ENCODE results near the gene FRMD8. TPM values are rescaled to one million over a fixed set of nuclear protein-coding genes. Genes with fewer than 3 reads are reported as not detected.
A peak's percentile ranks its signal among the peaks of the same experiment; 100 is the strongest.

Gene FRMD8
- total and polyA plus RNA-seq, 2 donors (not counting 3 experiments of a cell fraction or from before 2014, with no cell fraction given), result 36.4 to 53.9 TPM

GRCh38 chr11:65355776-65356393, 30.6 kb upstream of the FRMD8 start:
- CTCF ChIA-PET, result interaction anchor here (1.1 to 5.0 kb wide), 6 partner anchors 11 to 154 kb away, joined by 3 to 31 read pairs (median 6); partner anchors contain the start of gene CDC42EP2
- intact Hi-C loops (cut with micrococcal nuclease), result no loop called here
- Histone ChIP-seq H2AFZ (ENCODE audit: low read depth, low read length) (peak overlapping the region; percentile 56), H3K27me3 (ENCODE audit: control insufficient read depth in 2 of 2, insufficient read depth in 2 of 2, low read length in 2 of 2) (peaks cover 5 to 6% of the 10 kb centered on the region in 2 experiments), H3K36me3 (ENCODE audit: control insufficient read depth in 2 of 2, extremely low read depth in 1 of 2, insufficient read depth in 2 of 2, low read length in 2 of 2) (peaks cover 9 to 12% of the 10 kb centered on the region in 2 experiments), H3K9me3 (replicated peaks; ENCODE audit: control insufficient read depth, insufficient read depth, low read length) (no peaks in the 10 kb centered on the region), H3K9ac (replicated peaks; ENCODE audit: extremely low read depth, insufficient read depth, low read length) (no peak overlapping the region), H3K79me2 (ENCODE audit: control insufficient read depth, insufficient read depth, low read length) (no peaks in the 10 kb centered on the region), H3K4me2 (ENCODE audit: insufficient read depth, low read length) (peak overlapping the region; percentile 20), H3K4me3 (replicated peaks in 1 of 3; ENCODE audit: insufficient read depth in 1 of 3, low read depth in 1 of 3, low read length in 3 of 3) (no peak overlapping the region), H3K4me1 (ENCODE audit: control insufficient read depth, extremely low read depth, insufficient read depth, low read length) (peaks cover 14% of the 10 kb centered on the region), H3K9me1 (replicated peaks; ENCODE audit: control insufficient read depth, extremely low read depth, insufficient read depth, low read length) (no peaks in the 10 kb centered on the region), H4K20me1 (replicated peaks; ENCODE audit: control insufficient read depth, extremely low read depth, insufficient read depth, low read length) (no peaks in the 10 kb centered on the region), H3K27ac (ENCODE audit: insufficient read depth, low read depth, low read length) (no peak overlapping the region)
- no TSS peak for BruUV-seq (replicated peaks)
- FAIRE-seq (no peak), DNase-seq (ENCODE audit: low read depth, low spot score) (peak; percentile 26)
- dilution Hi-C loops (cut with MboI; ENCODE audit: extremely low pct_ligation_motif_present, low sequenced_read_pairs), result no loop called here
- POLR2A ChIA-PET, result interaction anchor here (0.8 kb wide), 1 partner anchor 161 kb away, joined by 6 read pairs; no protein-coding TSS in a partner anchor
- TF ChIP-seq MAX (IDR thresholded peaks at IDR 0.05; ENCODE audit: insufficient read depth, insufficient read length) (no peak), GATA2 (IDR thresholded peaks at IDR 0.05; ENCODE audit: insufficient read depth, insufficient read length, low read depth, low read length) (no peak), EZH2 (IDR thresholded peaks at IDR 0.05; ENCODE audit: borderline replicate concordance, low read depth, low read length, severe bottlenecking) (peak; percentile 41), POLR2AphosphoS5 (IDR thresholded peaks at IDR 0.05; ENCODE audit: insufficient read depth, low read depth, low read length) (no peak), FOS (IDR thresholded peaks at IDR 0.05; ENCODE audit: borderline replicate concordance, insufficient read depth, low read length) (no peak), JUN (IDR thresholded peaks at IDR 0.05; ENCODE audit: borderline replicate concordance, insufficient read depth, insufficient read length, low read depth) (no peak)
- TF ChIP-seq, protein P1, sequence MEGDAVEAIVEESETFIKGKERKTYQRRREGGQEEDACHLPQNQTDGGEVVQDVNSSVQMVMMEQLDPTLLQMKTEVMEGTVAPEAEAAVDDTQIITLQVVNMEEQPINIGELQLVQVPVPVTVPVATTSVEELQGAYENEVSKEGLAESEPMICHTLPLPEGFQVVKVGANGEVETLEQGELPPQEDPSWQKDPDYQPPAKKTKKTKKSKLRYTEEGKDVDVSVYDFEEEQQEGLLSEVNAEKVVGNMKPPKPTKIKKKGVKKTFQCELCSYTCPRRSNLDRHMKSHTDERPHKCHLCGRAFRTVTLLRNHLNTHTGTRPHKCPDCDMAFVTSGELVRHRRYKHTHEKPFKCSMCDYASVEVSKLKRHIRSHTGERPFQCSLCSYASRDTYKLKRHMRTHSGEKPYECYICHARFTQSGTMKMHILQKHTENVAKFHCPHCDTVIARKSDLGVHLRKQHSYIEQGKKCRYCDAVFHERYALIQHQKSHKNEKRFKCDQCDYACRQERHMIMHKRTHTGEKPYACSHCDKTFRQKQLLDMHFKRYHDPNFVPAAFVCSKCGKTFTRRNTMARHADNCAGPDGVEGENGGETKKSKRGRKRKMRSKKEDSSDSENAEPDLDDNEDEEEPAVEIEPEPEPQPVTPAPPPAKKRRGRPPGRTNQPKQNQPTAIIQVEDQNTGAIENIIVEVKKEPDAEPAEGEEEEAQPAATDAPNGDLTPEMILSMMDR (IDR thresholded peaks at IDR 0.05; ENCODE audit: extremely low read depth in 1 of 2, insufficient read depth in 1 of 2, low read depth in 1 of 2, low read length in 2 of 2), result no peak
